HG03575 (cell line): ENCODE results near the gene CELF4.

Source experiments
- ATAC-seq: cut with Tn5 transposase; IDR thresholded peaks from one replicate; pipeline ENCODE4 v1.9.1; 2021; ENCODE audit not compliant: unreplicated experiment, insufficient number of reproducible peaks, low FRiP score; ENCODE audit errors: extremely low read depth

CELF4 gene

DNA sequence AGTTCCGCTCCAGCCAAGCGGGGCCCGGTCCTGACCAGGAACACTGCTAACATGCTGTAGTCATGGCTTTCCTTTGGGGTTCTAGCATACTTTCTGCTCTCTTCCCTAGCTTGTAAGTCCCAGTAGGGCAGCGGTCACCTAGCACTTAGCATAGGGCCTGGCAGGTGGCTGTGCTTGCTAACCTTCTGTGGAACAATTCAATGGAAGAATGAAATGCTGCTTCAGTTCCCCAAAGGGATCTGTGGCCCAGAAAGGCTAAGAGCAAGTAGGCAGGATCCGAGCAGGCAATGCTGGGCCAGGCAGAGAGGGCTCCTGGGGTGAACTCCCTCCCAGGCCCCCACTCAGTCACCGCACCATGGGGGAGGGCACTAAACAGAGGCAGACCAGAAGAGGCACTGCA, 266.8 kb downstream of the CELF4 start:
- ATAC-seq: no peak

- no peak for ATAC-seq
These were observed 268.5 kb downstream of the CELF4 start for GRCh38 chr18:37297106-37297505.

GRCh38 chr18:37294951-37295350, 270.6 kb downstream of the CELF4 start:
- ATAC-seq: no peak

DNA sequence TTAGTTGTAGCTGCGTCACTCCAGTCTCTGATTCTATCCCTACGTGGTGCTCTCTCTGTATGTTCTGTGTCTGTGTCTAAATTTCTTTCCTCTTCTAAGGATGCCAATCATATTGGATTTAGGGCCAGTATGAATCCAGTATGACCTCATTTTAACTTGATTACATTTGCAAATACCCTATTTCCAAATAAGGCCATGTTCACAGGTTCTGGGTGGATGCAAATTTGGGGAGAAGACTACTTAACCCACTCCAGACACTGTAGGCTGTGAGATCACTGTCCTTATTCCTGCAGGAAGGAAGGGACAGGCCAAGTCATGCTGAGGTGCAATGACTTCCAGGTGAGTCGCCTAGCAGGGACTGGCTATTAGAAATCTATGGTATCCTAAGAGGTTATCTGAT, 272.2 kb downstream of the CELF4 start:
- no peak for ATAC-seq

DNA sequence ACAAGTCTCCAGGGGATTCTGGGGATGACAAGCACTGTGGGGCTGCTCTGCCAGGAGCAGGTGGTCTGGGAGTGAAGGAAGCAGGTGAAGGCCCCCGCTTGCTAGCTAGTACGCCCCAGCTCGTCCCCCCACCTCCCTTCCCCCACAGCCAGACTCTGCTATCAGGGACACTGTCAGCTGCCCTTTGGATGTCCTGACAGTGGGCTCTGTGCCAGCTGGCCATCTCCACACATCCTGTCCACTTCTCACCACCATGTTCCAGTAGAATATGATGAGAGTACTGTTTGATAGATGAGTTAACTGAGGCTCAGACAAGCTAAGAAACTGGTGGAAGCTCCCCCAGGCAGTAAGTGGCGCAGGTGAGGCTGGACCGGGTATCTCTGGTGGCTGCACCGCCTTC, 276.2 kb downstream of the CELF4 start:
- no peak for ATAC-seq

GRCh38 chr18:37287601-37288000, 278.0 kb downstream of the CELF4 start:
- ATAC-seq: no peak

- no peak for ATAC-seq
These were observed 278.8 kb downstream of the CELF4 start for GRCh38 chr18:37286801-37287200.

DNA sequence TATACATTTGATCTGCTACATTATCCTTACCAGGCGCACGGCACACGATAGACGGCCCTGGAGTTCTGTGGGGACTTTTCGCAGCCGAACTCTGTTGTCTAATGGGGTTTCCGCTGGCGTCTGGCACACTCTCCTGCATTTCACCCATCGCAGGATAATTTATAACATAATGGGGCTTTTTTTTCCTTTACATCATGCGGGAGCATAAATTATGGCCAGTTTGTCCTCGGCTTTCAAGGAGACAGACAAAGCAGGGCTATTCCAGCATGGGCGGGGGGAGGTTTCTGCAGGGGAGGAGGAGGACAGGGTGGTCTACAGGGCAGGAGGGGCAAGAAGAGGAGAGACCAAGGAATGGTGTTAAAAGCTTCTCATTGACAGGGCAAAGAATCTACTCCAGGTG, 279.8 kb downstream of the CELF4 start:
- ATAC-seq: no peak

DNA sequence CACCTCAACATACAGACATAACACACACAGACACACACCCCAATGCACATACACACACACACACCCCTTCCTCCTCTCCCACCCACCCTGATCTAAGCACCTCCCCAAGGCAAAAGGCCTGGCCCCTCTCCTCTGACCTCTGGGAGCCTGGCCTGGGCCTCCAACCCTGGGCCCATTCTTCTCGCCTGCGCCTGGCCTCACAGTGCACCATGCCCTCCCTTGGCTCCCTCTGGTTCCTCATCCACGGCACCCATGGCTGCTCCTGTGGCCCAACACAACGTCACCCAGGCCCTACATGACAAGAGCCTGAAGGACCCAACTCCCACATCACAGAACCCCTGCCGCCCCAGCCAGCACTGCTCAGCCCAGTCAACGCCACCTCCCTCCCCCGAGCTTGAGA, 281.3 kb downstream of the CELF4 start:
- no peak for ATAC-seq

DNA sequence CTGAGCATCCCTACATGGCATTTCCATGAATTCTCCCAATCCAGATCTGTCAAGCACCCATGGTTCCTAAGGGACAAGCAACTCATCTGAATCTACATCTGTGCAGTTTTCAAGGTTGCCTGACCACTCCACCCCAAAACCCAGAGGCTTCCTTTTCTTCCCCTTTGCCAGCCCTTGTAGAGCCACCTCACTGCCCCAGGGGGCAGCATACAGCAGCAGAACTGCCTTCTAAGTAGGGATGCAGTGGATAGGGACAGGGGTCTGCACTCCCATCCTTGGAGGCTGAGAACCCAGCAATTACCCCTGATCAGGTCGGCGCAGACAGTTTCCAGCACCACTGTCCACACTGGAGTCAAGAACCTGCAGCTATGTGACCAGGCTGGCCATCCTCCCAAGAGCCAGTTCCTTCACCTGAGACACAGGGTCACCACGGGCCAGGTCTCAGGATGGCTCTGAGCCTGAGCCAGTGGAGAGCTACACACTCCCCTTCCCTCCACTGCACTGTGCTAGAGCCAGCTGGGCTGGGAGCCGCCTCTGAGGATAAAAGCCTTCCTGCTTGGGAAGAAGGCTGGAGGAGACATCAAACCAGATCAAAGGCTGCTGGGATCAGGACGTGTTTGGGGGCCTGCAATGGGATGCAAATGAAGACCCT, 283.1 kb downstream of the CELF4 start:
- no peak for ATAC-seq

GRCh38 chr18:37280701-37281393, 284.8 kb downstream of the CELF4 start:
- no peak for ATAC-seq

DNA sequence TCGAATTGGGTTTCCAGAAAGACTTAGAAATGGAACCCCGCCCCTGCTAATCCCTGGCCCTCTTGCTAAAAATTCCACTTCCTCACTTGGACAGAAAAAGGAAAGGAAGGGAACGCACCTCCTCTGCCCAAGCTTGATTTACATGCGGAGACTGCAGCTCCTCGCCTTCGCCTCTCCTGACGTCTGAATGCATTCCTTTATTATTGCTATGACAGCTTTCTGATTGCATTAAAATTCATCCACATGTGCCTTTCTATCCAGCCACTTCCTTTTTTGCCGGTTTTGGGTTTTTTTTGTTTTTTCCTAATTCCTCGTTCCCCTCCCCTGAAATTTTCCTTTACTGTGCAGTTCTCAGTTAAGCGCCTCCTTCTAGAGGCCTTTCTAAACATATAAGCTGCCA, 287.8 kb downstream of the CELF4 start:
- no peak for ATAC-seq

GRCh38 chr18:37276111-37276890, 289.3 kb downstream of the CELF4 start:
- ATAC-seq: no peak

GRCh38 chr18:37275237-37275741, 290.3 kb downstream of the CELF4 start:
- ATAC-seq: no peak

DNA sequence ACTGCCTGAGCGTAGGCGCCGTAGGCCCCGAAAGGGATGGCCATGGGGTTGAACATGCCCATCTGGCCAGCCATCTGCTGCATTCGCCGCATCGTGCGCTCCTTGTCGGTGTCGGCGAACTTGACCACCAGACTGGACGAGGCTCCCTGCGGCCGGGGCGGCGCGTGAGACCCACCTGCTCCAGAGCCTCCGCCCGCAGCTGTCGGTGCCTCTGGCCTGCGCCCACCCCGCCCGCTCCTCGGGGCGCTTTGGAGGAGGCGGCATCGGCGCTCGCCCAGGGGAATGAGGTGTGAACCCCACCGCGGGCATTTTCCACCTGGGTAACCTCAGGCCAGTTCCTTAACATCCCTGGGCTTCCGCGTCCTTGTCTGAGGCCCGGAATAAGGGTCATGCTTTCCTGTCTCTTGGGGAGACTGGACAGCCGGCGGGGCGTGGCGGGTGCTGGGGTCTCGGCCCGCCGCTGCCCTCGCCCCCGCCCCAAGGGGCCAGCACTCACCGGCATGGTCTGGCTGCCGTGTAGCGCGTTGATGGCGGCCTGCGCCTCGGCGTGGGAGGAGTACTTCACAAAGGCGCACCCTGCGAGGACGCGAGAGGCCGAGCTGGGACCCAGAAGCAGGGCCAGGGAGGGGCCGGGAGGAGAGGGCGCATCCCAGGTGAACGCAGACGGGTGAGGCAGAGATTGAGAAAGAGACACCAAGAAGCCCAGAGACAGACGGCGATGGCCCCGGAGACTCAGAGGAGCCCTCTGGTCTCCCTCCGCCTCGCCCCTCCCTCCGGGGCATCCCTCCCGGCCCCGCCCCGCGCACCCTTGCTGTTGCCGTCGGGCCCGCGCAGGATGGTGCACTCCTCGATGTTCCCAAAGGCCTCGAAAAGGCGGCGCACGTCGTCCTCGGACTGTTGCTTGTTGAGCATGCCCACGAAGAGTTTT, 291.0 kb downstream of the CELF4 start:
- ATAC-seq: no peak

DNA sequence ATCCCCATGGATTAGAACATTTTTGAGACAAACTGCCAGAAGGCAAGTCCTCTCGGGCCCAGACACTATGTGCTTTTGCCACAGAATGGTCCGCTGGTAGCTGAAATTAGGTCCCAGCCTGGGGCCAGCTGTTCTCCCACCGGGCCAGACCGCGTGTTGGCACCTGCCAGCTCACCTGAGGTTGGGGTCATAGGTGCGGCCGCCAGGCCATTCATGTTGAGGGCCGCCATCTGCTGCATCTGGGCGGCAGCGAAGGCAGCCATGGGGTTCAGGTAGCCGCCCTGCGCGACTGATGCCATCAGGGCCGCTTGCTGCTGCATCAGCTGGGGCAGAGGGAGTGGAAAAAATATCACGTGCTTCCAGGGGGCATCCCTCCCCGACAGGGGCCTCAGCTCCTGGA, 292.8 kb downstream of the CELF4 start:
- no peak for ATAC-seq

- no peak for ATAC-seq
These were observed 293.4 kb downstream of the CELF4 start for GRCh38 chr18:37272226-37272625.

DNA sequence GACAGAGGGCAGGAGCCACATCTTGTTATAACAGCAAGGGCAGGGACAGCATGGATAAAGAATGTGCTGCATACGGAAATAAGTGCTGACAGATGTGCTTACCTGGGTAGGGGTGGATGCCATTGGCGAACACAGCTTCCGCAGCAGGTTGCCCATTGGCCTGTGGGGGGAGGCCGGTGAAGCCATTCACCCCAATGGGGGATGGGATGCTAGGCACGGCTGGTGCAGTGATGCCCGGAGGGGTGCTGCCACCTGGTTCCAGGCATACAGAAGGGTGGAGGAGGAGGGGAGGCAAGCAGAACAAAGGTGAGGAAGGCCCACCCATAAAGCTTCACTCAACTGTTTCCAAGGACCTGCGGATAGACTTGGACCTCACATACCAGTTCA, 294.9 kb downstream of the CELF4 start:
- ATAC-seq: no peak

DNA sequence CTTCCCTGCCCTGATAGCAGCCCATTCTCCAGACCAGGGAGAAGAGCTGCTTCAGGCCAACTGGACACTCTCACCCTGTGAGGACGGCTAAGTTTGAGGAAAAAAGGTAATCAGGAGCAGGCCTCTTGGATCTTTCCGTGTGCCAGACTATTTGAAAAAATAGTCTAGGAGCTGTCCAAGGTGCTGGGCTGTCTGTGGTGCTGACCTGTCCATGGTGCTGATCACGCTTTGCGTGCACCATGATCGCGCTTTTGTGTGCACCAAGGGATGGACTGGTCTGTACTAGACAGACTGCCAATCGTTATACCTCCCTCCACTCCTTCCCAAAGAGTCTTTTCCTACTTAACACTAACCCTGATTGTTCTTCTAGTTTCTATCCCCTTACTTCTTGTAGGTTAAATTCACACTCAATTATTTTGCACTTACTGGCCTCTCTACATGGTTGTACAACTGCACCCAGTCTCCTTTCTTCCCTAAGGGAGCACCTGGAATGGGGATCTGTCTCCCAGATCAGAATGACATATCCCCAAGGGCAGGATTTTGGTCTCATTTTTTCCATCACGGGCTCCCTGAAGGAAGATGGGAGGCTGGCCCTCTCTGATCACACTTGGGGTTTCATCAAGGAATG, 295.4 kb downstream of the CELF4 start:
- ATAC-seq: no peak
